ENCODE data around the gene KPNA6. TPM values are rescaled to one million over a fixed set of nuclear protein-coding genes. Genes with fewer than 3 reads are reported as not detected.

The KPNA6 gene
- 34.5 and 40.1 TPM in 2 replicates for total RNA-seq

DNA sequence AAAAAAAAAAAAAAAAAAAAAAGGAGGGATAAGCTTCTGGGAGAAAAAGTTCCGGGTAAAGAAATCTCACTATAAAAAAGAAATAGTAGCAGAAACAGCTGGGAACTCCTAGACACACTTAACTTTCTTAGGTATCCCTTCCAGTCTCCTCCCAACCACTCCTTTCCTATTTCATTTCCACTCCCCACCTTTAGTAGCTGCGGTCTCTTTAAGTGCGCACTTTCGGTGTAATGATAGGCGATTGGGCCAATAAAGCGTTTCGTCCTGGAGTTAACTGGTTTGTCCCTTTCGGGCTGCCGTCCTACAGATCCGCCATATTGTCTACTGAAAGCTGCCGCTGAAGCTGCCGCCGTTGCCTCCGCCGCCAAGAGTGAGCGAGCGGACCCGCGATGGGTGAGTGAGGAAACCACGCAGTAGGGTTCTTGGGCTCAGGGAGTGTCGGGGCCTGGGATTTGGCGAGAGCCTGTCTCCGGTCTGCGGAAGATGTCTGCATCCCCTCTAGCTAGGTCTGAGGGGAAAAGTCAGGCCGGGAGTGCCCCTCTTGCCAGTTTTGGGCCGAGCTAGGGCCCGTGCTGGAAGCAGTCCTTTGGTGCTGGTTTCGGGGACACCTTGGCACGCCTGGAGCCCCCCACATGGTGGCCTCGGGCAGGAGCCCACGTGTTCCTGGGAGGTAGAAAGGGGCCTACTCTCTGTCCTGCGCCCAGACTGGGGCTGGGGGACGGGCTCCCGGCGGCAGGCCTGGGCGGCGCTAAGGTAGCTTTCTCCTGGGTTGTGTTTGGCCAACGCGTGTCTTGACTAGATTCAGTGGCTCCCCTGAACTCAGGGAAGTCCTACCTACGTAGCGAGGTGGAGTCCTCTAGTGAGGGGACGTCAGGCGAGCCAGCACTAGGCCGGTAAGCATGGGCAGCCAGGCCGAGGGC, at the start of gene KPNA6:
Gene KPNA6, plus strand, starts transcription at position 315 of the 920 bp plus-strand sequence. Its CDS starts 75 bp downstream, at position 390.

DNA sequence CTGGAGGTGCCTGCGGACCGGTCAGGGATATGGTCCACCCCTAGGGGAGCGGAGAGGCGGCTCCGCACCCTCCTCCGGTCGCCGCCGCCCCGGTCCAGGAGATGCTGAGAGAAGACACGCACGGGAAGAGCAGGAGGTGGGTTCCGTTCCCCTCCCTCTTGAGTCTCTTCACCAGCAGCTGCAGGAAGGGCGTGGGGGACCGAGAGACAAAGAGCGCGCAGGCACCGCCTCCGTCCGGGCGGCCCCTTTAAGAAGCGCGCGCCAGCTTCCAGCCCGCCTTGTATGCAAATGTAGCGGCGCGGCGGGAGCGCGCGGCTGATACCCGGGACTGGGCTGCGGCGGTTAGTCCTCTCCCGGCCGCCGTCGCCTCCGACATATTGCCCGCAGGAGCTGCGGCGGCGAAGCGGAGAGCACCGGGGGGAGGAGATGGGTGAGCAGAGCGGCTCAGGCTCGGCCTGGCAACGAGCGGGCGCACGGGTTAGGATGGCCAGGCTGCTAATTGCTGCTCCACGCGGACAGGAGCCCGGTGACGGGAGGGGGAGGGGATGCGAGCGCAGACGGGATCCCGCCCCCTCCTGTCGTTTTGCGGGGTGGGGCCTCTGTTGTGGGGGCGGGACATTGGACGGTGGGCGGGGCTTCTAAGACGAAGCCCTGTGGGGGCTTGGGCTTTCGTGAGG, 35.1 kb upstream of the KPNA6 start, which contains the start of gene TMEM39B:
Gene TMEM39B, plus strand, starts transcription at position 318 of the 677 bp plus-strand sequence. Its CDS starts 109 bp downstream, at position 427.

DNA sequence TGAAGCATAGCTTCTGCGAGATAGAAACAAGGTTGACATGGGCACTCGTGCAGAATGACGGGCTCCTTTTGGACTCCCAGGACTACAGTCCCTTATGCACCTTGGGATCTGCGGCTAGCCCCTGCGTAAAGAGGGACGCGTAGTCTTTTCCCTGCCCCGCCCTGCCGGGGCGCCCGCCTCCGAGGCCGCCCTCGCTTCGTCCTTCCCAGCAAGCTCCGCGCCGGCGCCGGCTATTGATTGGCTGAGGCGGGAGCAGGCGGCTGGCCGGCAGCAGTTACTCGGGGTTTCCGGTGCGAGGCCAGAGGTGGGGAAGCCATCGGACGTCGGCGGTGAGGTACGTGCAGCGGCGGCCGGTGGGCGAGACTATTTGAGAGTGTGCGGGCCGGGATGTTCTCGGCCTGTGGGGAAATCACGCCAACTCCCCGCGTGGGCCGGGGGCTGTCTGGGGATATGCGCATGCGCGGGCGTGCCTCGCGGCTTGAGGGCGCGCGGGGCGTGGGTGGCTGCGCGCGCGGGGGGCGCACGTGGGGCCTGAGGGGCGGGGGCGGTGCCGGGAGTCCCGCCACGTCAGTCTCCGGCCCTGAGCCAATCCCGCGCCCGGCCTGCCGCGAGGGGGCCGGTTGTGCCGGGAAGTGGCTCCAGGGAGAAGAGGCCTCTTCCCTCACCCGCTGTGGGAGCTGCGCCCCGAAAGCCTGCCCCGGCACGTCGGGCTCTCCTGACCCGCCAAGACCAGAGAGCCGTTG, 71.8 kb downstream of the KPNA6 start, which contains the start of gene TXLNA:
Gene TXLNA, plus strand, starts transcription at position 233 of the 743 bp plus-strand sequence. CDS start 671 bp downstream, outside the sequence.

DNA sequence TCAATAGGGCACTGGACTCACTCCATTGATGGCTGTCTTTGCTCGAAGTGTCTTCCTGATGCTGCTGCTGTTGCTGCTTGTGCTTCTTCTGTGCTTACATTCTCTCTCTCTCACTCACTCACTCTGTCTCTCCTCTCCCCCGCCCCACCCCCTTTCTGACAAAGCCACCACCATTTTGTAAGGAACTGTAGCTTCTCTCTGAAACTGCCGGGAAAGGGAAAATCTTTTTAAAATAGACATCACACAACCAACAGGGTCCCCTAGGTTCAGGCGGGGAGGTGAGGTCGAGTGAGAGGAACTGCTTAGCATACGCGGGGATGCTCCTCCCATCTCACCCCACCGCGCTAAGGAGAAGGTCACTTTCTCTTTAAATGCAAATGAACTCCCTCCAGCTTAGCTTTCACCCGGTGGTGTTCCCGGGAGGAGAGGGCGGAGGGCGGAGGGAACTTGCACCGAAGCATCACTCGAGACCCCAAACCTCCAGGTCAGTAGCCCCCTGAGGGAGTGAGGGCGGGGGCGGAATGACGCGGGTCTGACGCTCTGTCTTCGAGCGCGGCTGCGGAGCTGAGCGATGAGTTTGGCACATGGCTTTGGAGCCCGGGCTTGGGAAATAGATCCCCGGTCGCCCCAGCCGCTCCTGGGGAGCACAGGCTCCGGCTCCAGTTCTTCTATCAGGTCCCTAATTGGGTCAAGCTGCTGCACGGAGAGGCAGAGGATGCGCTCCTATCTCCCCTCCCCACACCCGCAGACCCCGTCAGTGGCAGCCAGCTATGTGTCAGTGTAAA, 92.6 kb downstream of the KPNA6 start, which contains the start of gene CCDC28B:
Gene CCDC28B, plus strand, starts transcription at position 370 of the 785 bp plus-strand sequence. CDS start 1,341 bp downstream, outside the sequence.

DNA sequence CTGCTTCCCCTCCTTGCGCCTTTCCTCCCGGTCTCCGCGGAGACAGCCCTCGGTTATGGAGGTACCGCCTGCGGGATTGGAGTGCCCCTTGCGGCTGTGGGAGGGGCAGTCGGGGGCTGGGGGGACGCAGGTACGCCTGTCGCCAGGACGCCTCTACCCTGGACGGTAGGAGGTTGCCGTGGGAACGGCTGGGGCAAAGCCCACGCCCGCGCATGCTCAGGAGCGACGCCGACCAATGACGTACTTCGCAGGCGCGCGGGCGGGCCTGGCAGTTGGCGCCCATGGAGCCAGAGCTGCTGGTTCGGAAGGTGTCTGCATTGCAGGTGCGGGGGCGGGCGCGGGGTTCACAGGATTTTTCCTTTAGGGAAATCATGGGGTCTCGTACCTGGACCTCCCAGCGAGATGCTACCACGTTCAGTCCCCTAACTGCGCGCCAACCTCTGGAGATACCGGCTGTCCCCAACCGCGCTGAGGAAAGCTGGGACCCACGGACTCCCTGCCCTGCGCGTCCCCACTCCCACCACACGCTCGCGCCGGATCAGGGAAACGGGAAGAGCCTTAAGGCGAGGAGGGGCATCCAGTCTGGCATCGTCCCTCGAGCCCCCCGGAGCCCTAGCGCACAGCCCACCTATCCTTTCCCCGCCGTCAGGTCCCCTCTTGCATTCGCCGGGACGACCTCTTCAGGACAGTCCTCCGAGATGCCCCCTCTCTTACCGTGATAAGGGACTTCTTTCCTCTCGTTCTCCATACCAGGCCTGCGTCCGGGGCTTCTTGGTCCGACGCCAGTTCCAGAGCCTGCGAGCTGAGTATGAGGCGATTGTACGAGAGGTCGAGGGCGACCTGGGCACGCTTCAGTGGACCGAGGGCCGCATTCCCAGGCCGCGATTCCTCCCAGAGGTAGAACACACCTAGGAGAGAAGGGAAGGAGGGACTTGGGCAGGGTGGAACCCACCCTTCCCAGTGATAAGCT, 97.8 kb downstream of the KPNA6 start, which contains the start of gene IQCC:
Gene IQCC, plus strand, starts transcription at position 271 of the 970 bp plus-strand sequence. Its CDS starts 11 bp downstream, at position 282.

DNA sequence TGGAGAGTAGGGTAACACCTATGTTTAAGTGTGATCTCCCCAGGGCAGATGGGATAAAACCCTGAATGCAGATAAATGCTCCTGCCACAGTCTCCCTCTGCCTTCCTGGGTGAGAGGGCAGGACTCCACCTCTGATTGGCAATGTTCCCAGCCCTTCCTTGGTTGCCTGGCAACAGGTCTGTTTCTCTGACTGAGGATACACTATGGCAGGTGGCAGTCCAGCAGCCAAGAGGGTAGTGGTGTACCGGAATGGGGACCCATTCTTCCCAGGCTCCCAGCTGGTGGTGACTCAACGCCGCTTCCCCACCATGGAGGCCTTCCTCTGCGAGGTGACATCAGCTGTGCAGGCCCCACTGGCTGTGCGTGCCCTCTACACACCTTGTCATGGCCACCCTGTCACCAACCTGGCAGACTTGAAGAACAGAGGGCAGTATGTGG, 101.1 kb downstream of the KPNA6 start, which contains the start of gene DCDC2B:
Gene DCDC2B, plus strand, starts transcription at position 199 of the 438 bp plus-strand sequence. Its CDS starts 5 bp downstream, at position 204.

DNA sequence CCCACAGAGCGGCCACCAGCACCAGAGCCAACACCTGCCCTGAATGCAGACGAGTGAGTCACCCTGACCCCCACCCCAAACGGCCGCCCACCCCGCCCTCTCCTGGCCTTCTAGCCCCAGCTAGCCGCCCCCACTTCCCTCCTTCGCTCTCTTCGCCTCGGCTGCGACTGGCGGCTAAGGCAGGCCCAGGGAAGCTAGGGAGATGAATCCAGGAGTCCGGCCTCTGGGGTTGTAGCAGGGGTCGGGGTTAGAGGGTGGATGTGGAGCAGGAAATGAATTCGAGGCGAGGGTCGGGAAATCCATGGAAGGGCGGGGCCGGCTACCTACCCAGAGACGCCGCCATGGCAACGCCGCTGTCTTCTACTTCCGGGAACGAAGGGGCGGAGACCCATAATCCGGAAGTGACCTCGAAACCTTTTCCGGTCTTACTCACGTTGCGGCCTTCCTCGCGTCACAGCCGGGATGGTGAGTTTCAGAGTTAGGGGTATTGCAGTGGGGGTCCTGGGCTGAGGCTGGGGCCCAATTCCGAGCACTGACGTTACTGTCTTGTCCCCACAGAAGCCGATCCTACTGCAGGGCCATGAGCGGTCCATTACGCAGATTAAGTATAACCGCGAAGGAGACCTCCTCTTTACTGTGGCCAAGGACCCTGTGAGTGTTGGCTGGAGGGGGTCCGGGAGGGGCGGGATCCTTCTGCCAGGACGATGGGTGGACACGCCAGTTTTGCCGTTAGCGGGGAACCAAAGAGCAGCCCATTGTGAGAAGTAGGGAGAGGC, 114.3 kb downstream of the KPNA6 start, which contains the start of the genes EIF3I and TMEM234:
Gene EIF3I, plus strand, starts transcription at position 428 of the 776 bp plus-strand sequence. Its CDS starts 35 bp downstream, at position 463.
Gene TMEM234, minus strand, starts transcription at position 374 of the 776 bp plus-strand sequence. Its CDS starts 31 bp downstream, at position 343.

Other genes with a start within 250 kb of the KPNA6 start
- 187 and 231 TPM in 2 replicates for gene PTP4A2, start 169.7 kb upstream of the KPNA6 start, total RNA-seq
- 38.6 and 60.7 TPM in 2 replicates for gene KHDRBS1, start 94.2 kb upstream of the KPNA6 start, total RNA-seq
- gene TMEM39B, start 35.1 kb upstream of the KPNA6 start, total RNA-seq, result 2.1 and 4.3 TPM in 2 replicates
- 38.4 and 41.7 TPM in 2 replicates for gene TXLNA, start 71.6 kb downstream of the KPNA6 start, total RNA-seq
- gene CCDC28B, start 92.5 kb downstream of the KPNA6 start, total RNA-seq, result 3.4 and 8.7 TPM in 2 replicates
- gene IQCC, start 97.6 kb downstream of the KPNA6 start, total RNA-seq, result 1.9 and 2.3 TPM in 2 replicates
- under 0.01 TPM in 1 of 2 replicates, not detected in the other for gene DCDC2B, start 101.0 kb downstream of the KPNA6 start, total RNA-seq
- gene TMEM234, start 114.3 kb downstream of the KPNA6 start, total RNA-seq, result 5.3 and 9.4 TPM in 2 replicates
- gene EIF3I, start 114.4 kb downstream of the KPNA6 start, total RNA-seq, result 401 and 468 TPM in 2 replicates
- gene FAM167B, start 139.2 kb downstream of the KPNA6 start, total RNA-seq, result not detected in 2 replicates
- 0.24 TPM in 1 of 2 replicates, not detected in the other for gene LCK, start 143.2 kb downstream of the KPNA6 start, total RNA-seq
- 69.9 and 72.5 TPM in 2 replicates for gene HDAC1, start 184.0 kb downstream of the KPNA6 start, total RNA-seq
- gene MARCKSL1, start 228.2 kb downstream of the KPNA6 start, total RNA-seq, result 4.5 and 31.3 TPM in 2 replicates